CD4-positive, alpha-beta memory T cell (primary cell): ENCODE results near the gene CAMK1G. TPM values are rescaled to one million over a fixed set of nuclear protein-coding genes. Genes with fewer than 3 reads are reported as not detected.

Experiments used
- CTCF ChIA-PET: fragments of 350-600 bp; sonication (Branson Sonifier 250); formaldehyde crosslinking; loops from one replicate; lab custom pipeline; 2021; ENCODE audit warnings: inconsistent platforms; ENCODE audit not compliant: partially characterized antibody; lab: Charles Lee
- POLR2A ChIA-PET: fragments of 350-600 bp; sonication (Branson Sonifier 250); formaldehyde crosslinking; loops from one replicate; lab custom pipeline; 2021; ENCODE audit not compliant: partially characterized antibody; lab: Charles Lee
- DNase-seq, 5 donors: peaks; one replicate each; pipeline versions ENCODE4 v3.0.0 to v3.0.0-alpha.2; 2020 to 2022; ENCODE audit warnings: mixed read lengths in 1 of 5
- H3K27ac ChIP-seq: one replicate; pipeline ENCODE4 v1.7.0; 2013; ENCODE audit warnings: low read depth, low read length
- H3K27me3 ChIP-seq: 2 replicates; pipeline ENCODE4 v1.7.0; 2013; ENCODE audit warnings: mild to moderate bottlenecking, low read length, moderate library complexity; ENCODE audit not compliant: insufficient read depth
- H3K36me3 ChIP-seq: 2 replicates; pipeline ENCODE4 v1.7.0; 2013; ENCODE audit warnings: mild to moderate bottlenecking, low read length, moderate library complexity; ENCODE audit not compliant: insufficient read depth
- H3K4me1 ChIP-seq: 2 replicates; pipeline ENCODE4 v1.7.0; 2013; ENCODE audit warnings: mild to moderate bottlenecking, low read length, moderate library complexity; ENCODE audit not compliant: insufficient read depth
- H3K4me3 ChIP-seq, 2 donors: one replicate each; pipeline ENCODE4 v1.7.0; 2013; ENCODE audit warnings: low read length in 2 of 2, mild to moderate bottlenecking in 1 of 2
- H3K9me3 ChIP-seq, 2 donors: one replicate each; pipeline ENCODE4 v1.7.0; 2013; ENCODE audit warnings: low read length in 2 of 2, control low read depth in 1 of 2; ENCODE audit not compliant: control insufficient read depth in 1 of 2
- H3K27ac Mint-ChIP-seq, 7 donors: one replicate each; pipeline ENCODE4 v1.8.0; 2020 to 2021; ENCODE audit warnings: mixed read lengths in 7 of 7, mild to moderate bottlenecking in 6 of 7, inconsistent platforms in 3 of 7, moderate library complexity in 3 of 7
- H3K27me3 Mint-ChIP-seq, 2 donors: one replicate each; pipeline ENCODE4 v1.8.0; 2020 to 2021; ENCODE audit warnings: mixed read lengths in 2 of 2
- H3K36me3 Mint-ChIP-seq, 2 donors: one replicate each; pipeline ENCODE4 v1.8.0; 2020 to 2021; ENCODE audit warnings: mixed read lengths in 2 of 2, inconsistent platforms in 1 of 2, mild to moderate bottlenecking in 1 of 2
- H3K4me1 Mint-ChIP-seq, 4 donors: one replicate each; pipeline ENCODE4 v1.8.0; 2020 to 2021; ENCODE audit warnings: mixed read lengths in 4 of 4, mild to moderate bottlenecking in 1 of 4
- H3K4me3 Mint-ChIP-seq, 8 donors: one replicate each; pipeline ENCODE4 v1.8.0; 2020 to 2021; ENCODE audit warnings: mixed read lengths in 8 of 8, mild to moderate bottlenecking in 7 of 8, moderate library complexity in 6 of 8, inconsistent platforms in 3 of 8
- H3K9me3 Mint-ChIP-seq, 8 donors: one replicate each; pipeline ENCODE4 v1.8.0; 2020 to 2021; ENCODE audit warnings: mixed read lengths in 8 of 8, mild to moderate bottlenecking in 5 of 8, inconsistent platforms in 3 of 8, moderate library complexity in 1 of 8
- intact Hi-C: fragments of 100-400 bp; cut with micrococcal nuclease; formaldehyde crosslinking; loops from one replicate; pipeline ENCODE4 v1.15.1; 2023
- polyA plus RNA-seq, 2 donors: library from polyadenylated mRNA; unstranded; fragments of 300-500 nt; fragmentation: Illumina TruSeq; gene quantifications; one replicate each; pipeline ENCODE4 v1.2.3, GENCODE V29; 2021
- total RNA-seq, 2 experiments: library from RNA; stranded (reverse); gene quantifications; one replicate each; pipeline ENCODE4 v1.2.3, GENCODE V29; 2021

Gene CAMK1G
- total and polyA plus RNA-seq, 4 experiments from 2014 or later: not detected

GRCh38 chr1:209643285-209644020, 59.9 kb downstream of the CAMK1G start:
- H3K36me3 ChIP-seq: no peaks in the 10 kb centered on the region
- Mint-ChIP-seq H3K4me1 (peaks cover 0 to 5% (median 1%) of the 10 kb centered on the region in 4 donors), H3K9me3 (no peaks in the 10 kb centered on the region), H3K27ac (peak overlapping the region in 1 of 7 donors; percentile 1), H3K27me3 (no peaks in the 10 kb centered on the region), H3K36me3 (no peaks in the 10 kb centered on the region), H3K4me3 (no peak overlapping the region)
- no peak for DNase-seq
- CTCF ChIA-PET: interaction anchor here (1.3 to 3.9 kb wide), 3 partner anchors 13 to 104 kb away, joined by 3 to 17 read pairs (median 3); no protein-coding TSS in a partner anchor
- H3K4me1 ChIP-seq: no peaks in the 10 kb centered on the region
- intact Hi-C loops: no loop called here
- no peak overlapping the region for H3K27ac ChIP-seq
- no peaks in the 10 kb centered on the region for H3K27me3 ChIP-seq
- no peak overlapping the region for H3K4me3 ChIP-seq
- POLR2A ChIA-PET: interaction anchor here (1.3 kb wide), 1 partner anchor 126 kb away, joined by 3 read pairs; no protein-coding TSS in a partner anchor
- no peaks in the 10 kb centered on the region for H3K9me3 ChIP-seq

GRCh38 chr1:209645574-209646452, 62.3 kb downstream of the CAMK1G start:
- H3K4me1 ChIP-seq: peaks cover 10% of the 10 kb centered on the region
- no peaks in the 10 kb centered on the region for H3K36me3 ChIP-seq
- no peak for DNase-seq
- POLR2A ChIA-PET: no interaction called here
- H3K27ac ChIP-seq: no peak overlapping the region
- H3K4me1 Mint-ChIP-seq: peaks cover 9 to 19% (median 11%) of the 10 kb centered on the region in 4 donors
- H3K9me3 ChIP-seq: no peaks in the 10 kb centered on the region
- intact Hi-C loops: no loop called here
- H3K4me3 ChIP-seq: no peak overlapping the region
- H3K36me3 Mint-ChIP-seq: no peaks in the 10 kb centered on the region
- no peak overlapping the region for H3K4me3 Mint-ChIP-seq
- no peak overlapping the region for H3K27ac Mint-ChIP-seq
- no peaks in the 10 kb centered on the region for H3K27me3 ChIP-seq
- no peaks in the 10 kb centered on the region for H3K27me3 Mint-ChIP-seq
- CTCF ChIA-PET: interaction anchor here (0.7 kb wide), 1 partner anchor 203 kb away, joined by 3 read pairs; no protein-coding TSS in a partner anchor
- H3K9me3 Mint-ChIP-seq: no peaks in the 10 kb centered on the region

GRCh38 chr1:209646558-209646957, 63.0 kb downstream of the CAMK1G start:
- POLR2A ChIA-PET: no interaction called here
- intact Hi-C loops: no loop called here

GRCh38 chr1:209647156-209647555, 63.6 kb downstream of the CAMK1G start:
- no peaks in the 10 kb centered on the region for H3K36me3 Mint-ChIP-seq
- CTCF ChIA-PET: no interaction called here
- Histone ChIP-seq H3K36me3 (no peaks in the 10 kb centered on the region), H3K4me3 (no peak overlapping the region), H3K4me1 (peaks cover 18% of the 10 kb centered on the region), H3K27ac (no peak overlapping the region), H3K9me3 (no peaks in the 10 kb centered on the region), H3K27me3 (no peaks in the 10 kb centered on the region)
- peaks cover 18 to 31% (median 20%) of the 10 kb centered on the region in 4 donors for H3K4me1 Mint-ChIP-seq
- intact Hi-C loops: no loop called here
- POLR2A ChIA-PET: no interaction called here
- no peaks in the 10 kb centered on the region for H3K9me3 Mint-ChIP-seq
- no peak overlapping the region for H3K4me3 Mint-ChIP-seq
- H3K27ac Mint-ChIP-seq: no peak overlapping the region
- DNase-seq: no peak
- H3K27me3 Mint-ChIP-seq: no peaks in the 10 kb centered on the region

More at GRCh38 chr1:209646558-209646957, 63.0 kb downstream of the CAMK1G start:
- Histone ChIP-seq H3K27ac (no peak overlapping the region), H3K36me3 (no peaks in the 10 kb centered on the region), H3K27me3 (no peaks in the 10 kb centered on the region), H3K4me1 (peaks cover 18% of the 10 kb centered on the region), H3K9me3 (no peaks in the 10 kb centered on the region), H3K4me3 (no peak overlapping the region)
- H3K27me3 Mint-ChIP-seq: no peaks in the 10 kb centered on the region
- H3K36me3 Mint-ChIP-seq: no peaks in the 10 kb centered on the region
- no peak for DNase-seq
- no peak overlapping the region for H3K27ac Mint-ChIP-seq
- CTCF ChIA-PET: no interaction called here
- peaks cover 16 to 26% (median 17%) of the 10 kb centered on the region in 4 donors for H3K4me1 Mint-ChIP-seq
- no peak overlapping the region for H3K4me3 Mint-ChIP-seq
- no peaks in the 10 kb centered on the region for H3K9me3 Mint-ChIP-seq

- Histone ChIP-seq H3K4me3 (no peak overlapping the region), H3K4me1 (peaks cover 26% of the 10 kb centered on the region), H3K27me3 (no peaks in the 10 kb centered on the region), H3K9me3 (no peaks in the 10 kb centered on the region), H3K36me3 (no peaks in the 10 kb centered on the region), H3K27ac (no peak overlapping the region)
- Mint-ChIP-seq H3K4me3 (no peak overlapping the region), H3K27ac (peak overlapping the region in 1 of 7 donors; percentile 59), H3K36me3 (no peaks in the 10 kb centered on the region), H3K4me1 (peaks cover 21 to 42% (median 26%) of the 10 kb centered on the region in 4 donors), H3K27me3 (no peaks in the 10 kb centered on the region), H3K9me3 (no peaks in the 10 kb centered on the region)
- ChIA-PET POLR2A (no interaction called here), CTCF (interaction anchor here (1.1 to 2.3 kb wide), 2 partner anchors 72 to 82 kb away, joined by 3 to 7 read pairs; no protein-coding TSS in a partner anchor)
- intact Hi-C loops: no loop called here
- no peak for DNase-seq
These were observed 64.8 kb downstream of the CAMK1G start for GRCh38 chr1:209648346-209648745.

- H3K27me3 Mint-ChIP-seq: no peaks in the 10 kb centered on the region
- CTCF ChIA-PET: interaction anchor here (1.1 to 2.3 kb wide), 3 partner anchors 72 to 84 kb away, joined by 3 to 7 read pairs (median 4); no protein-coding TSS in a partner anchor
- no peak overlapping the region for H3K4me3 Mint-ChIP-seq
These were observed 65.6 kb downstream of the CAMK1G start for GRCh38 chr1:209648931-209649776.

More at GRCh38 chr1:209648931-209649776, 65.6 kb downstream of the CAMK1G start:
- Mint-ChIP-seq H3K36me3 (no peaks in the 10 kb centered on the region), H3K9me3 (no peaks in the 10 kb centered on the region), H3K27ac (peak overlapping the region in 2 of 7 donors; percentile 8 to 61), H3K4me1 (peaks cover 21 to 42% (median 28%) of the 10 kb centered on the region in 4 donors)
- intact Hi-C loops: no loop called here
- H3K36me3 ChIP-seq: no peaks in the 10 kb centered on the region
- H3K27ac ChIP-seq: no peak overlapping the region
- no peaks in the 10 kb centered on the region for H3K9me3 ChIP-seq
- no peak overlapping the region for H3K4me3 ChIP-seq
- H3K4me1 ChIP-seq: peaks cover 26% of the 10 kb centered on the region
- no peaks in the 10 kb centered on the region for H3K27me3 ChIP-seq
- POLR2A ChIA-PET: interaction anchor here (1.4 kb wide), 1 partner anchor 26 kb away, joined by 3 read pairs; the partner anchor contains the start of gene G0S2
- no peak for DNase-seq
